Gastroesophageal sphincter (tissue), 3 donors: ENCODE measurements around the gene KIAA1210.

Experiments
- CTCF ChIP-seq, 4 experiments: fragments of 200-600 bp in 2 of 4; fragments of 450-650 bp in 2 of 4; sonication (generic) in 1 of 4; IDR thresholded peaks; one replicate each; pipeline ENCODE4 v1.5.1; 2017 to 2019; ENCODE audit warnings: antibody characterized with exemption in 4 of 4, mild to moderate bottlenecking in 2 of 4, moderate library complexity in 2 of 4
- POLR2A ChIP-seq, 2 donors: fragments of 450-650 bp; IDR thresholded peaks; one replicate each; pipeline ENCODE4 v1.6.1; 2017; ENCODE audit warnings: antibody characterized with exemption in 2 of 2, mild to moderate bottlenecking in 2 of 2, moderate library complexity in 1 of 2

GRCh38 chrX:119042040-119042439, 85.6 kb downstream of the KIAA1210 start:
- TF ChIP-seq CTCF (IDR thresholded peaks at IDR 0.05), result no peak
- no peak for TF ChIP-seq POLR2A (IDR thresholded peaks at IDR 0.05)
